PC-9 (cell line): ENCODE results near the gene SNAPIN.

Source experiments
- CTCF ChIP-seq: fragments of 200-600 bp; sonication (generic); conservative IDR thresholded peaks from 2 replicates; pipeline ENCODE4 v1.6.1; 2017; ENCODE audit warnings: mixed run types, antibody characterized with exemption, mild to moderate bottlenecking, moderate library complexity
- EZH2 ChIP-seq: fragments of 200-600 bp; sonication (generic); IDR thresholded peaks from 2 replicates; pipeline ENCODE4 v1.8.0; 2017; ENCODE audit warnings: antibody characterized with exemption, low read depth

- TF ChIP-seq CTCF (no peak), EZH2 (no peak)
Measured at GRCh38 chr1:153669606-153670005, 11.1 kb downstream of the SNAPIN start.
